DOHH2 (cell line): ENCODE data around the gene RFX4.

Source experiments
- CTCF ChIP-seq: fragments of 200-600 bp; sonication (generic); IDR thresholded peaks from one replicate; pipeline ENCODE4 v1.5.1; 2014; ENCODE audit warnings: antibody characterized with exemption, mild to moderate bottlenecking, low read depth, low read length; ENCODE audit not compliant: poor library complexity, severe bottlenecking
- EZH2phosphoT487 ChIP-seq: fragments of 200-600 bp; sonication (generic); IDR thresholded peaks from 2 replicates; pipeline ENCODE4 v1.6.1; 2017; ENCODE audit warnings: borderline replicate concordance, mild to moderate bottlenecking, antibody characterized with exemption, low read length, moderate library complexity, mixed read lengths

- TF ChIP-seq CTCF (no peak), EZH2phosphoT487 (no peak)
Measured at GRCh38 chr12:106794369-106794768, 211.6 kb downstream of the RFX4 start.
